ENCODE measurements around the gene TMEM121. TPM values are rescaled to one million over a fixed set of nuclear protein-coding genes. Genes with fewer than 3 reads are reported as not detected.

Gene TMEM121
- total RNA-seq, 4 donors from 2014 or later: 0.48 to 0.96 TPM; not detected in 2

DNA sequence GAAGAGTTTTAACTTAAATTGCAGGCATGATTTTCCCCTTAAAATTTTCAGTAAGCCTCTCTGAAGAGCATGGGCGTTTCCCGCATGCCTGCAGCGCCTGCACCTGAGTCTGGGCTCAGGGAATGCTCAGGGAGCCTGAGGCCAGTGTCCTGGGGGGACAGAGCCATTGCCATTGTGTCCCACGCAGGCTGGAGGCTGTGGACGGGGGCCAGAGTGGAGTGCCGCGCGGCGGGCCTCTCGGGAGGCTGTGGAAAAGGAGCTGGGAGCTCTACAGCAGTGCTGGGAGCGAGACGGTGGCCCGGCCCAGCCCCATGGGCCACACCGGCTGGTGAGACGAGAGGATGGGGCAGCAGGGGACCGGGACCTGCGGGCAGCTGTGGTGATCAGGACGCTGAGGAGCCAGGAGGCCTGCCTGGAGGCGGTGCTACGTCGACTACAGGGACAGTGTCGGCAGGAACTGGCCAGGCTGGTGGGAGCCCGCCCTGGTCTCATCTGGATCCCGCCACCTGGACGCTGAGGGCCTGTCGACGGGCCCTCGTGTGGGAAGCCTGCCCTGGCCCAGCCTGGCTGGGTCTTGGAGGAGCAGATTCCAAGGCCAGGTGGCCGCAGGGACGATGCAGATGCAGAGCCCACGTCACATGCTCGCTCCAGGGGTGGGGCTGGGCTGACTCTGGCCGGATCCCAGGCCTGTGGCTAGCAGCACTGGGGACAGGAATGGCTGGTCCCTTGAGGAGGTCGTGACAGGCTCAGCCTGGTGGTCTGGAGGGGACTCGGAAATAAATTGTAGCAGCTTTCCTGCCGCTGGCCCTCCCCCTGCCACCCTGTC lies 27.7 kb upstream of the TMEM121 start:
- Histone ChIP-seq H3K36me3 (no peaks in the 10 kb centered on the region), H3K9me3 (no peaks in the 10 kb centered on the region), H3K27ac (no peak overlapping the region), H3K4me3 (no peak overlapping the region), H3K4me1 (no peaks in the 10 kb centered on the region), H3K27me3 (no peaks in the 10 kb centered on the region)
- no peak for TF ChIP-seq CTCF (IDR thresholded peaks at IDR 0.05)
- no peak for TF ChIP-seq EP300 (IDR thresholded peaks at IDR 0.05; ENCODE audit: low read depth)
- TF ChIP-seq POLR2AphosphoS5 (IDR thresholded peaks at IDR 0.05): no peak
- TF ChIP-seq POLR2A (IDR thresholded peaks at IDR 0.05): no peak
- in situ Hi-C loops (cut with MboI; ENCODE audit: low pct_ligation_motif_present in 1 of 4, low pct_unique_long_range_greater_than_20kb in 1 of 4, low sequenced_read_pairs in 3 of 4) (no loop called here), intact Hi-C loops (cut with DNase I; ENCODE audit: low total_unique reads) (no loop called here)
- WGBS, 2 donors (ENCODE audit: low coverage in 1 of 2): 94% methylated on average over 28 of the region's 36 CpGs; no CpG with 5 or more reads in 1 of the 2 donors
- DNase-seq: no peak

- no peaks in the 10 kb centered on the region for H3K36me3 ChIP-seq
- WGBS, 2 donors (ENCODE audit: low coverage in 1 of 2): 90% methylated on average over 17 of the region's 27 CpGs; no CpG with 5 or more reads in 1 of the 2 donors
- in situ Hi-C loops (cut with MboI; ENCODE audit: low pct_ligation_motif_present in 1 of 4, low pct_unique_long_range_greater_than_20kb in 1 of 4, low sequenced_read_pairs in 3 of 4) (no loop called here), intact Hi-C loops (cut with DNase I; ENCODE audit: low total_unique reads) (no loop called here)
- H3K4me1 ChIP-seq: no peaks in the 10 kb centered on the region
- no peaks in the 10 kb centered on the region for H3K27me3 ChIP-seq
- no peak for DNase-seq
- no peak overlapping the region for H3K4me3 ChIP-seq
- H3K27ac ChIP-seq: no peak overlapping the region
- no peaks in the 10 kb centered on the region for H3K9me3 ChIP-seq
- TF ChIP-seq CTCF (IDR thresholded peaks at IDR 0.05): no peak
These were observed 26.9 kb upstream of the TMEM121 start for GRCh38 chr14:105499256-105500035.

GRCh38 chr14:105500036-105500725 lies 26.2 kb upstream of the TMEM121 start:
- no peak for DNase-seq
- intact Hi-C loops (cut with DNase I; ENCODE audit: low total_unique reads) (no loop called here), in situ Hi-C loops (cut with MboI; ENCODE audit: low pct_ligation_motif_present in 1 of 4, low pct_unique_long_range_greater_than_20kb in 1 of 4, low sequenced_read_pairs in 3 of 4) (no loop called here)
- H3K4me3 ChIP-seq: no peak overlapping the region
- TF ChIP-seq POLR2A (IDR thresholded peaks at IDR 0.05): no peak
- TF ChIP-seq EP300 (IDR thresholded peaks at IDR 0.05; ENCODE audit: low read depth): no peak
- TF ChIP-seq POLR2AphosphoS5 (IDR thresholded peaks at IDR 0.05): no peak
- TF ChIP-seq CTCF (IDR thresholded peaks at IDR 0.05): no peak
- H3K9me3 ChIP-seq: no peaks in the 10 kb centered on the region
- H3K4me1 ChIP-seq: no peaks in the 10 kb centered on the region
- no peaks in the 10 kb centered on the region for H3K27me3 ChIP-seq
- no peak overlapping the region for H3K27ac ChIP-seq
- no peaks in the 10 kb centered on the region for H3K36me3 ChIP-seq
- 81% methylated on average over 20 of the region's 21 CpGs; no CpG with 5 or more reads in 1 of the 2 donors for WGBS, 2 donors (ENCODE audit: low coverage in 1 of 2)

DNA sequence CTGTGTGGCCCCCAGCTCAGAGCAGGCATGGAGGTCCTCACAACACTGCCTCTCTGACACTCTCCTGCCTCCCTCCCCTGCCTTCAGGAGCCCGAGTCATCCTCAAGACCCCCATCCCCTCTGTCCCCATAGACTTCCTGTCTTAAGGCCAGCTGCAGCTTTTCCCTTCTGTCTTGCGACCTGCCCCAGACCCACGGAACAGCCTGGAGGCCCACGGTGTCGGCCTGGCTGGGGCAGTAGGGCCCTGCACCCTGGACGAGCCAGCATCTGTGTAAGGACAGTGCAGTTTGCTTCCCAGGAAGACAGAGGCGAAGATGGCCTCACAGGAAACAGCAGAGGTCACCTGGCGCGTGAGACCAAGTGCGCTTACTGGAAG lies 25.7 kb upstream of the TMEM121 start:
- DNase-seq: no peak
- intact Hi-C loops (cut with DNase I; ENCODE audit: low total_unique reads): no loop called here
- no peaks in the 10 kb centered on the region for H3K4me1 ChIP-seq

More for the DNA sequence above, 25.7 kb upstream of the TMEM121 start:
- H3K9me3 ChIP-seq: no peaks in the 10 kb centered on the region
- no peak overlapping the region for H3K4me3 ChIP-seq
- H3K27ac ChIP-seq: no peak overlapping the region
- no peak for TF ChIP-seq POLR2A (IDR thresholded peaks at IDR 0.05)
- TF ChIP-seq CTCF (IDR thresholded peaks at IDR 0.05): no peak
- TF ChIP-seq POLR2AphosphoS5 (IDR thresholded peaks at IDR 0.05): no peak
- no peak for TF ChIP-seq EP300 (IDR thresholded peaks at IDR 0.05; ENCODE audit: low read depth)
- in situ Hi-C loops (cut with MboI; ENCODE audit: low pct_ligation_motif_present in 1 of 4, low pct_unique_long_range_greater_than_20kb in 1 of 4, low sequenced_read_pairs in 3 of 4): no loop called here
- H3K36me3 ChIP-seq: no peaks in the 10 kb centered on the region
- no peaks in the 10 kb centered on the region for H3K27me3 ChIP-seq
- 57 to 74% methylated on average over 7 to 10 of the region's 10 CpGs for WGBS, 2 donors (ENCODE audit: low coverage in 1 of 2)
